GM23338 (cell line): ENCODE data around the gene OSBPL3. TPM values are rescaled to one million over a fixed set of nuclear protein-coding genes. Genes with fewer than 3 reads are reported as not detected.

Source experiments
- ATAC-seq: fragments of 200-7000 bp; cut with Tn5 transposase; 3 replicates; pipeline ENCODE4 v1.9.1; 2020
- DNase-seq: peaks from one replicate; pipeline ENCODE4 v3.0.0-alpha.2; 2015; ENCODE audit warnings: low spot score
- H2AFZ ChIP-seq: fragments of 200-600 bp; sonication (generic); 2 replicates; pipeline ENCODE4 v1.8.0; 2016; ENCODE audit warnings: antibody characterized with exemption, mild to moderate bottlenecking, moderate library complexity
- H3F3A ChIP-seq: fragments of 200-600 bp; sonication (generic); replicated peaks from 2 replicates; pipeline ENCODE4 v1.8.0; 2017; ENCODE audit warnings: antibody characterized with exemption, mixed run types, low read depth
- H3K27ac ChIP-seq: fragments of 200-600 bp; sonication (generic); 2 replicates; pipeline ENCODE4 v1.6.1; 2016; ENCODE audit warnings: low read depth
- H3K27me3 ChIP-seq: fragments of 200-600 bp; sonication (generic); 2 replicates; pipeline ENCODE4 v1.8.0; 2016; ENCODE audit warnings: mild to moderate bottlenecking, mixed run types, moderate library complexity; ENCODE audit not compliant: insufficient read depth
- H3K36me3 ChIP-seq: fragments of 200-600 bp; sonication (generic); 2 replicates; pipeline ENCODE4 v1.8.0; 2016; ENCODE audit warnings: mild to moderate bottlenecking; ENCODE audit not compliant: insufficient read depth
- H3K4me1 ChIP-seq: fragments of 200-600 bp; sonication (generic); 2 replicates; pipeline ENCODE4 v1.8.0; 2016; ENCODE audit warnings: mild to moderate bottlenecking, moderate library complexity; ENCODE audit not compliant: insufficient read depth
- H3K4me2 ChIP-seq: fragments of 200-600 bp; sonication (generic); 2 replicates; pipeline ENCODE4 v1.7.1; 2017; ENCODE audit warnings: mixed run types
- H3K4me3 ChIP-seq: fragments of 200-600 bp; sonication (generic); 2 replicates; pipeline ENCODE4 v1.6.1; 2016; ENCODE audit warnings: mixed run types
- H3K79me2 ChIP-seq: fragments of 200-600 bp; sonication (generic); replicated peaks from 2 replicates; pipeline ENCODE4 v1.8.0; 2017; ENCODE audit warnings: mild to moderate bottlenecking; ENCODE audit not compliant: insufficient read depth
- H3K9me2 ChIP-seq: fragments of 200-600 bp; sonication (generic); 2 replicates; pipeline ENCODE4 v1.8.0; 2017; ENCODE audit not compliant: insufficient read depth
- H4K20me1 ChIP-seq: fragments of 200-600 bp; sonication (generic); replicated peaks from 2 replicates; pipeline ENCODE4 v1.8.0; 2017; ENCODE audit warnings: mild to moderate bottlenecking; ENCODE audit not compliant: insufficient read depth
- H3K27ac Mint-ChIP-seq: 2 replicates; pipeline ENCODE4 v1.8.0; 2020; ENCODE audit warnings: inconsistent platforms, mild to moderate bottlenecking, moderate library complexity, mixed read lengths
- H3K27me3 Mint-ChIP-seq: 3 replicates; pipeline ENCODE4 v1.8.0; 2022; ENCODE audit warnings: low read depth, mild to moderate bottlenecking, moderate library complexity, mixed read lengths, inconsistent platforms; ENCODE audit not compliant: insufficient read depth, poor library complexity
- H3K36me3 Mint-ChIP-seq: 3 replicates; pipeline ENCODE4 v1.8.0; 2021; ENCODE audit warnings: low read depth, mild to moderate bottlenecking, inconsistent platforms, moderate library complexity, mixed read lengths
- H3K4me1 Mint-ChIP-seq: 3 replicates; pipeline ENCODE4 v1.8.0; 2020; ENCODE audit warnings: mild to moderate bottlenecking, inconsistent platforms, mixed read lengths
- H3K4me3 Mint-ChIP-seq: 3 replicates; pipeline ENCODE4 v1.8.0; 2021; ENCODE audit warnings: moderate library complexity, mild to moderate bottlenecking, inconsistent platforms, mixed read lengths
- H3K9me3 Mint-ChIP-seq: 3 replicates; pipeline ENCODE4 v1.8.0; 2020; ENCODE audit warnings: moderate library complexity, mild to moderate bottlenecking, inconsistent platforms, mixed read lengths
- CREB1 ChIP-seq: fragments of 250-450 bp; sonication (Bioruptor Pico); IDR thresholded peaks from 2 replicates; pipeline ENCODE4 v1.5.0; 2020; ENCODE audit warnings: low read depth, mild to moderate bottlenecking, moderate library complexity
- CTCF ChIP-seq, 2 experiments: fragments of 200-600 bp in 1 of 2; sonication (generic) in 1 of 2; conservative IDR thresholded peaks; 2 replicates each; pipeline versions ENCODE4 v1.5.1 to v1.6.1; 2016 to 2017; ENCODE audit warnings: antibody characterized with exemption in 2 of 2, low read depth in 2 of 2, mild to moderate bottlenecking in 2 of 2, moderate library complexity in 1 of 2
- ETS1 ChIP-seq: IDR thresholded peaks from 2 replicates; pipeline ENCODE4 v1.6.1; 2016; ENCODE audit warnings: antibody characterized with exemption
- EZH2 ChIP-seq: fragments of 200-600 bp; sonication (generic); IDR thresholded peaks from one replicate; pipeline ENCODE4 v1.8.0; 2017; ENCODE audit warnings: antibody characterized with exemption, mild to moderate bottlenecking, low read depth; ENCODE audit not compliant: unreplicated experiment
- EZH2phosphoT487 ChIP-seq: fragments of 200-600 bp; sonication (generic); IDR thresholded peaks from one replicate; pipeline ENCODE4 v1.8.1; 2018; ENCODE audit warnings: antibody characterized with exemption; ENCODE audit not compliant: unreplicated experiment
- JUNB ChIP-seq: IDR thresholded peaks from one replicate; pipeline ENCODE4 v1.6.1; 2016; ENCODE audit warnings: antibody characterized with exemption; ENCODE audit not compliant: unreplicated experiment
- NANOG ChIP-seq: IDR thresholded peaks from 2 replicates; pipeline ENCODE4 v1.6.1; 2016; ENCODE audit warnings: antibody characterized with exemption, borderline replicate concordance
- POLR2AphosphoS5 ChIP-seq: IDR thresholded peaks from 2 replicates; pipeline ENCODE4 v1.6.1; 2016; ENCODE audit warnings: antibody characterized with exemption, low read depth
- REST ChIP-seq: IDR thresholded peaks from one replicate; pipeline ENCODE4 v1.6.1; 2018; ENCODE audit warnings: antibody characterized with exemption; ENCODE audit not compliant: unreplicated experiment
- STAT1 ChIP-seq: IDR thresholded peaks from one replicate; pipeline ENCODE4 v1.6.1; 2016; ENCODE audit warnings: antibody characterized with exemption; ENCODE audit not compliant: unreplicated experiment
- ZNF114 ChIP-seq: fragments of 250-450 bp; sonication (Bioruptor Pico); IDR thresholded peaks from 2 replicates; pipeline ENCODE4 v1.5.0; 2020; ENCODE audit warnings: mild to moderate bottlenecking, moderate library complexity
- ZNF331 ChIP-seq: fragments of 250-450 bp; sonication (Bioruptor Pico); IDR thresholded peaks from 2 replicates; pipeline ENCODE4 v1.5.0; 2020; ENCODE audit warnings: low read depth, mild to moderate bottlenecking, moderate library complexity
- ZNF462 ChIP-seq: fragments of 250-450 bp; sonication (Bioruptor Pico); IDR thresholded peaks from 2 replicates; pipeline ENCODE4 v1.5.0; 2020; ENCODE audit warnings: mild to moderate bottlenecking, moderate library complexity
- polyA plus RNA-seq: library from polyadenylated mRNA; unstranded; fragments of >200 nt; fragmentation: Nextera tagmentation; extraction: Ambion mirVana; gene quantifications from 2 replicates; pipeline ENCODE4 v1.2.1, GENCODE V29; 2016
- total RNA-seq: library from RNA; depleted of rRNA; stranded (reverse); fragments of >200 nt; shearing (Covaris generic); gene quantifications from 2 replicates; pipeline ENCODE4 v1.2.3, GENCODE V29; 2014

OSBPL3 gene
- total and polyA plus RNA-seq, 2 experiments from 2014 or later, result 7.2 to 15.7 TPM

GRCh38 chr7:24762771-24763170 lies 217.2 kb downstream of the OSBPL3 start:
- Mint-ChIP-seq H3K27ac (no peak overlapping the region), H3K36me3 (no peaks in the 10 kb centered on the region), H3K9me3 (no peaks in the 10 kb centered on the region), H3K4me1 (peaks cover 7% of the 10 kb centered on the region; the same call in 2 of the 3 replicates), H3K4me3 (no peak overlapping the region), H3K27me3 (peaks cover 12% of the 10 kb centered on the region)
- no peak overlapping the region for H3K4me2 ChIP-seq
- H3K4me1 ChIP-seq, result peaks cover 9% of the 10 kb centered on the region; the same call in 1 of the 2 replicates
- TF ChIP-seq NANOG (no peak), EZH2 (no peak), CTCF (conservative IDR thresholded peaks at IDR 0.05; ENCODE audit: low read depth in 2 of 2) (no peak), ZNF462 (CRISPR knock-in tag) (no peak), JUNB (no peak), ZNF114 (no peak), EZH2phosphoT487 (no peak), REST (no peak), CREB1 (CRISPR knock-in tag) (no peak), POLR2AphosphoS5 (no peak), STAT1 (no peak), ETS1 (no peak), ZNF331 (no peak)
- H3K27me3 ChIP-seq, result peaks cover 20% of the 10 kb centered on the region
- no peak overlapping the region for H2AFZ ChIP-seq
- H3K4me3 ChIP-seq, result no peak overlapping the region
- H3K36me3 ChIP-seq, result no peaks in the 10 kb centered on the region
- no peaks in the 10 kb centered on the region for H4K20me1 ChIP-seq
- H3K27ac ChIP-seq, result no peak overlapping the region
- no peaks in the 10 kb centered on the region for H3K9me2 ChIP-seq
- no peaks in the 10 kb centered on the region for H3K79me2 ChIP-seq
- DNase-seq, result no peak
- no peak for ATAC-seq
- H3F3A ChIP-seq, result 0 out of 2 replicates have a peak, but pooled peaks cover 6% of the 10 kb centered on the region
